HCT116 (cell line): ENCODE results near the gene TMEM35A. TPM values are rescaled to one million over a fixed set of nuclear protein-coding genes. Genes with fewer than 3 reads are reported as not detected.

Experiments
- ATAC-seq: fragments of 200-7000 bp; cut with Tn5 transposase; 2 replicates; pipeline ENCODE4 v1.9.1; 2020; ENCODE audit warnings: mild to moderate bottlenecking, moderate library complexity
- BruUV-seq: library from RNA; stranded (reverse); fragments of 400-500 nt; replicated peaks from 2 replicates; lab custom pipeline; 2021; lab: Mats Ljungman, UMichigan
- CTCF ChIA-PET: fragments of 300-600 bp; sonication (Branson Sonifier 250); formaldehyde crosslinking; loops from one replicate; lab custom pipeline; 2021; ENCODE audit warnings: antibody characterized with exemption; lab: Charles Lee
- POLR2A ChIA-PET: fragments of 300-600, 350-600 bp; sonication (Branson Sonifier 250); formaldehyde crosslinking; loops from one replicate; lab custom pipeline; 2021; ENCODE audit warnings: antibody characterized with exemption; lab: Charles Lee
- RAD21 ChIA-PET, 2 experiments: fragments of 300-600 bp; sonication (Branson Sonifier 250); formaldehyde crosslinking; loops; one replicate each; lab custom pipeline; 2023; ENCODE audit warnings: low total read pairs in 2 of 2; ENCODE audit not compliant: uncharacterized antibody in 2 of 2, unreplicated experiment in 2 of 2, low non-redundant PET in 1 of 2; lab: Charles Lee
- DNase-seq: peaks from one replicate; pipeline ENCODE4 v3.0.0-alpha.2; 2010; ENCODE audit warnings: low read depth, low spot score
- H2AFZ ChIP-seq: fragments of 200-600 bp; shearing (Covaris generic), sonication (generic); 2 replicates; pipeline ENCODE4 v1.6.1; 2017; ENCODE audit warnings: low read depth, mixed run types, mixed read lengths, antibody characterized with exemption, low read length; ENCODE audit not compliant: poor library complexity, severe bottlenecking
- H3K27ac ChIP-seq: 2 replicates; pipeline ENCODE4 v1.5.1; 2012; ENCODE audit warnings: low read depth, low read length
- H3K27me3 ChIP-seq: fragments of 200-600 bp; sonication (generic); 2 replicates; pipeline ENCODE4 v1.6.1; 2016; ENCODE audit warnings: mixed run types, low read length, mixed read lengths; ENCODE audit not compliant: insufficient read depth
- H3K36me3 ChIP-seq, 2 experiments: fragments of 200-500 bp in 1 of 2; fragments of 200-600 bp in 1 of 2; sonication (Bioruptor generic) in 1 of 2; sonication (generic) in 1 of 2; 2 replicates each; pipeline versions ENCODE4 v1.5.1 to v1.6.1; 2014 to 2016; ENCODE audit warnings: low read length in 2 of 2, inconsistent platforms in 1 of 2, mixed read lengths in 1 of 2, mixed run types in 1 of 2; ENCODE audit not compliant: insufficient read depth in 2 of 2, control insufficient read depth in 1 of 2
- H3K4me1 ChIP-seq, 2 experiments: fragments of 200-600 bp in 1 of 2; sonication (generic) in 1 of 2; 2 replicates each; pipeline versions ENCODE4 v1.5.1 to v1.6.1; 2012 to 2017; ENCODE audit warnings: low read length in 2 of 2, inconsistent platforms in 1 of 2, mild to moderate bottlenecking in 1 of 2, mixed read lengths in 1 of 2, mixed run types in 1 of 2, moderate library complexity in 1 of 2; ENCODE audit not compliant: insufficient read depth in 2 of 2, control insufficient read depth in 1 of 2
- H3K4me2 ChIP-seq: fragments of 200-600 bp; sonication (generic); 2 replicates; pipeline ENCODE4 v1.6.1; 2017; ENCODE audit warnings: mixed run types, low read length, mixed read lengths
- H3K4me3 ChIP-seq, 2 experiments: fragments of 200-600 bp in 1 of 2; sonication (generic) in 1 of 2; replicated peaks in 1 of 2; 2 replicates each; pipeline ENCODE4 v1.5.1; 2011 to 2016; ENCODE audit warnings: low read length in 2 of 2, control low read depth in 1 of 2, low read depth in 1 of 2, mild to moderate bottlenecking in 1 of 2, mixed read lengths in 1 of 2, mixed run types in 1 of 2
- H3K79me2 ChIP-seq: fragments of 200-600 bp; sonication (generic); 2 replicates; pipeline ENCODE4 v1.6.1; 2017; ENCODE audit warnings: mild to moderate bottlenecking, mixed run types, low read length, moderate library complexity, mixed read lengths; ENCODE audit not compliant: insufficient read depth
- H3K9ac ChIP-seq: fragments of 200-600 bp; sonication (generic); 2 replicates; pipeline ENCODE4 v1.6.1; 2016; ENCODE audit warnings: low read length, mixed read lengths
- H3K9me2 ChIP-seq: fragments of 200-600 bp; sonication (generic), shearing (Covaris generic); 2 replicates; pipeline ENCODE4 v1.6.1; 2017; ENCODE audit warnings: mixed run types, mild to moderate bottlenecking, moderate library complexity; ENCODE audit not compliant: insufficient read depth
- H3K9me3 ChIP-seq, 2 experiments: fragments of 200-500 bp in 1 of 2; fragments of 200-600 bp in 1 of 2; sonication (Bioruptor generic) in 1 of 2; sonication (generic) in 1 of 2; 2 replicates each; pipeline ENCODE4 v1.6.1; 2014 to 2017; ENCODE audit warnings: low read length in 2 of 2, mixed read lengths in 2 of 2, inconsistent platforms in 1 of 2, low read depth in 1 of 2, mild to moderate bottlenecking in 1 of 2, mixed run types in 1 of 2, moderate library complexity in 1 of 2; ENCODE audit not compliant: control insufficient read depth in 1 of 2, insufficient read depth in 1 of 2
- H4K20me1 ChIP-seq: fragments of 200-600 bp; sonication (generic), shearing (Covaris generic); 2 replicates; pipeline ENCODE4 v1.6.1; 2017; ENCODE audit warnings: mixed run types, mild to moderate bottlenecking, moderate library complexity; ENCODE audit not compliant: insufficient read depth
- EZH2 ChIP-seq: fragments of 200-600 bp; sonication (generic); IDR thresholded peaks from 2 replicates; pipeline ENCODE4 v1.6.1; 2017; ENCODE audit warnings: antibody characterized with exemption, mixed run types
- EZH2phosphoT487 ChIP-seq: fragments of 200-600 bp; IDR thresholded peaks from 2 replicates; pipeline ENCODE4 v1.6.1; 2018; ENCODE audit warnings: antibody characterized with exemption, borderline replicate concordance
- SP1 ChIP-seq: IDR thresholded peaks from 2 replicates; pipeline ENCODE4 v1.6.1; 2012; ENCODE audit warnings: low read depth
- ZNF274 ChIP-seq: fragments of 200-500 bp; sonication (Bioruptor generic); IDR thresholded peaks from 2 replicates; pipeline ENCODE4 v1.6.1; 2014; ENCODE audit warnings: mild to moderate bottlenecking, low read depth, low read length, inconsistent platforms
- intact Hi-C: fragments of 100-400 bp; cut with micrococcal nuclease; formaldehyde crosslinking; loops from 2 replicates; pipeline ENCODE4 v1.10.0; 2022
- total RNA-seq: library from RNA; stranded (reverse); gene quantifications from one replicate; pipeline ENCODE4 v1.2.1, GENCODE V29; 2021; ENCODE audit not compliant: unreplicated experiment
- TF ChIP-seq, protein P1 (sequence below): IDR thresholded peaks from 2 replicates; pipeline ENCODE4 v1.6.1; 2011; ENCODE audit warnings: mild to moderate bottlenecking, low read length, moderate library complexity; ENCODE audit not compliant: insufficient replicate concordance; ENCODE audit errors: extremely low read depth
- TF ChIP-seq, protein P2 (sequence below): IDR thresholded peaks from 2 replicates; pipeline ENCODE4 v1.6.1; 2012
- TF ChIP-seq, protein P3 (sequence below): IDR thresholded peaks from 2 replicates; pipeline ENCODE4 v1.6.1; 2012
- TF ChIP-seq, protein P4 (sequence below), 3 experiments: fragments of 200-600 bp in 1 of 3; sonication (generic) in 1 of 3; IDR thresholded peaks in 2 of 3; conservative IDR thresholded peaks in 1 of 3; 2 replicates each; pipeline ENCODE4 v1.5.1; 2012 to 2017; ENCODE audit warnings: low read depth in 2 of 3, low read length in 2 of 3, antibody characterized with exemption in 1 of 3, borderline replicate concordance in 1 of 3, control low read depth in 1 of 3, mild to moderate bottlenecking in 1 of 3, mixed read lengths in 1 of 3, mixed run types in 1 of 3, moderate library complexity in 1 of 3; ENCODE audit not compliant: insufficient read depth in 1 of 3
- TF ChIP-seq, protein P5 (sequence below): IDR thresholded peaks from 2 replicates; pipeline ENCODE4 v1.6.1; 2012; ENCODE audit warnings: low read depth

The TMEM35A gene
- total RNA-seq, 1 experiment from 2014 or later: not detected

DNA sequence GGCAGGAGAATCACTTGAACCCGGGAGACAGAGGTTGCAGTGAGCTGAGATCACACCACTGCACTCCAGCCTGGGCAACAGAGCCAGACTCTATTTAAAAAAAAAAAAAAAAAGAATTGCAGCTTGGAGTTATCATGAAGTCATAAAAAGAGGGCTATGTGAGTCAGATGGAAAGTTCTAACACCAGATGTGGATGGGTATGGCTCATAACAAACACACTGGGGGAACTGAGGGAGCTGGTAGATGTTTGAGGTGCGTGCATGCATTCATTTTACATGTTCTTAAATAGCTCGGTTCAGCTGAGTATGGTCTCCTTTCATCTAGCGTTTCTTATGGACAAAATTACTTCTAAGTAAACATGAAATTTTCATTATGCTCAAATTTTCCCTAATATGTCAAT lies 38.5 kb upstream of the TMEM35A start:
- no peak overlapping the region for H3K4me2 ChIP-seq

More for the DNA sequence above, 38.5 kb upstream of the TMEM35A start:
- no peaks in the 10 kb centered on the region for H3K4me1 ChIP-seq
- ChIA-PET POLR2A (interaction anchor here (1.4 kb wide), 1 partner anchor 8 kb away, joined by 4 read pairs; no protein-coding TSS in a partner anchor), CTCF (no interaction called here), RAD21 (no interaction called here)
- DNase-seq: no peak
- ATAC-seq: no peak
- TF ChIP-seq ZNF274: no peak
- no peak for TF ChIP-seq SP1
- no peak for TF ChIP-seq EZH2
- TF ChIP-seq EZH2phosphoT487: no peak
- TF ChIP-seq, protein P1, sequence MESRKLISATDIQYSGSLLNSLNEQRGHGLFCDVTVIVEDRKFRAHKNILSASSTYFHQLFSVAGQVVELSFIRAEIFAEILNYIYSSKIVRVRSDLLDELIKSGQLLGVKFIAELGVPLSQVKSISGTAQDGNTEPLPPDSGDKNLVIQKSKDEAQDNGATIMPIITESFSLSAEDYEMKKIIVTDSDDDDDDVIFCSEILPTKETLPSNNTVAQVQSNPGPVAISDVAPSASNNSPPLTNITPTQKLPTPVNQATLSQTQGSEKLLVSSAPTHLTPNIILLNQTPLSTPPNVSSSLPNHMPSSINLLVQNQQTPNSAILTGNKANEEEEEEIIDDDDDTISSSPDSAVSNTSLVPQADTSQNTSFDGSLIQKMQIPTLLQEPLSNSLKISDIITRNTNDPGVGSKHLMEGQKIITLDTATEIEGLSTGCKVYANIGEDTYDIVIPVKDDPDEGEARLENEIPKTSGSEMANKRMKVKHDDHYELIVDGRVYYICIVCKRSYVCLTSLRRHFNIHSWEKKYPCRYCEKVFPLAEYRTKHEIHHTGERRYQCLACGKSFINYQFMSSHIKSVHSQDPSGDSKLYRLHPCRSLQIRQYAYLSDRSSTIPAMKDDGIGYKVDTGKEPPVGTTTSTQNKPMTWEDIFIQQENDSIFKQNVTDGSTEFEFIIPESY: no peak
- TF ChIP-seq, protein P2, sequence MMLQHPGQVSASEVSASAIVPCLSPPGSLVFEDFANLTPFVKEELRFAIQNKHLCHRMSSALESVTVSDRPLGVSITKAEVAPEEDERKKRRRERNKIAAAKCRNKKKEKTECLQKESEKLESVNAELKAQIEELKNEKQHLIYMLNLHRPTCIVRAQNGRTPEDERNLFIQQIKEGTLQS: no peak
- TF ChIP-seq, protein P3, sequence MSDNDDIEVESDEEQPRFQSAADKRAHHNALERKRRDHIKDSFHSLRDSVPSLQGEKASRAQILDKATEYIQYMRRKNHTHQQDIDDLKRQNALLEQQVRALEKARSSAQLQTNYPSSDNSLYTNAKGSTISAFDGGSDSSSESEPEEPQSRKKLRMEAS: no peak
- TF ChIP-seq, protein P4, sequence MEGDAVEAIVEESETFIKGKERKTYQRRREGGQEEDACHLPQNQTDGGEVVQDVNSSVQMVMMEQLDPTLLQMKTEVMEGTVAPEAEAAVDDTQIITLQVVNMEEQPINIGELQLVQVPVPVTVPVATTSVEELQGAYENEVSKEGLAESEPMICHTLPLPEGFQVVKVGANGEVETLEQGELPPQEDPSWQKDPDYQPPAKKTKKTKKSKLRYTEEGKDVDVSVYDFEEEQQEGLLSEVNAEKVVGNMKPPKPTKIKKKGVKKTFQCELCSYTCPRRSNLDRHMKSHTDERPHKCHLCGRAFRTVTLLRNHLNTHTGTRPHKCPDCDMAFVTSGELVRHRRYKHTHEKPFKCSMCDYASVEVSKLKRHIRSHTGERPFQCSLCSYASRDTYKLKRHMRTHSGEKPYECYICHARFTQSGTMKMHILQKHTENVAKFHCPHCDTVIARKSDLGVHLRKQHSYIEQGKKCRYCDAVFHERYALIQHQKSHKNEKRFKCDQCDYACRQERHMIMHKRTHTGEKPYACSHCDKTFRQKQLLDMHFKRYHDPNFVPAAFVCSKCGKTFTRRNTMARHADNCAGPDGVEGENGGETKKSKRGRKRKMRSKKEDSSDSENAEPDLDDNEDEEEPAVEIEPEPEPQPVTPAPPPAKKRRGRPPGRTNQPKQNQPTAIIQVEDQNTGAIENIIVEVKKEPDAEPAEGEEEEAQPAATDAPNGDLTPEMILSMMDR (IDR thresholded peaks at IDR 0.05 in 2 of 3, conservative IDR thresholded peaks at IDR 0.05 in 1 of 3; ENCODE audit: borderline replicate concordance in 1 of 3, insufficient read depth in 1 of 3, low read depth in 2 of 3, low read length in 2 of 3): no peak
- TF ChIP-seq, protein P5, sequence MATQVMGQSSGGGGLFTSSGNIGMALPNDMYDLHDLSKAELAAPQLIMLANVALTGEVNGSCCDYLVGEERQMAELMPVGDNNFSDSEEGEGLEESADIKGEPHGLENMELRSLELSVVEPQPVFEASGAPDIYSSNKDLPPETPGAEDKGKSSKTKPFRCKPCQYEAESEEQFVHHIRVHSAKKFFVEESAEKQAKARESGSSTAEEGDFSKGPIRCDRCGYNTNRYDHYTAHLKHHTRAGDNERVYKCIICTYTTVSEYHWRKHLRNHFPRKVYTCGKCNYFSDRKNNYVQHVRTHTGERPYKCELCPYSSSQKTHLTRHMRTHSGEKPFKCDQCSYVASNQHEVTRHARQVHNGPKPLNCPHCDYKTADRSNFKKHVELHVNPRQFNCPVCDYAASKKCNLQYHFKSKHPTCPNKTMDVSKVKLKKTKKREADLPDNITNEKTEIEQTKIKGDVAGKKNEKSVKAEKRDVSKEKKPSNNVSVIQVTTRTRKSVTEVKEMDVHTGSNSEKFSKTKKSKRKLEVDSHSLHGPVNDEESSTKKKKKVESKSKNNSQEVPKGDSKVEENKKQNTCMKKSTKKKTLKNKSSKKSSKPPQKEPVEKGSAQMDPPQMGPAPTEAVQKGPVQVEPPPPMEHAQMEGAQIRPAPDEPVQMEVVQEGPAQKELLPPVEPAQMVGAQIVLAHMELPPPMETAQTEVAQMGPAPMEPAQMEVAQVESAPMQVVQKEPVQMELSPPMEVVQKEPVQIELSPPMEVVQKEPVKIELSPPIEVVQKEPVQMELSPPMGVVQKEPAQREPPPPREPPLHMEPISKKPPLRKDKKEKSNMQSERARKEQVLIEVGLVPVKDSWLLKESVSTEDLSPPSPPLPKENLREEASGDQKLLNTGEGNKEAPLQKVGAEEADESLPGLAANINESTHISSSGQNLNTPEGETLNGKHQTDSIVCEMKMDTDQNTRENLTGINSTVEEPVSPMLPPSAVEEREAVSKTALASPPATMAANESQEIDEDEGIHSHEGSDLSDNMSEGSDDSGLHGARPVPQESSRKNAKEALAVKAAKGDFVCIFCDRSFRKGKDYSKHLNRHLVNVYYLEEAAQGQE: no peak
- H2AFZ ChIP-seq: no peak overlapping the region
- H3K4me3 ChIP-seq: no peak overlapping the region
- H3K9me3 ChIP-seq: no peaks in the 10 kb centered on the region
- no peaks in the 10 kb centered on the region for H4K20me1 ChIP-seq
- no peaks in the 10 kb centered on the region for H3K36me3 ChIP-seq
- H3K9me2 ChIP-seq: no peaks in the 10 kb centered on the region
- no peak overlapping the region for H3K9ac ChIP-seq
- H3K27me3 ChIP-seq: no peaks in the 10 kb centered on the region
- H3K27ac ChIP-seq: no peak overlapping the region
- H3K79me2 ChIP-seq: no peaks in the 10 kb centered on the region
- intact Hi-C loops: no loop called here
- no TSS peak for BruUV-seq
